BLaER1 treated with 17β-estradiol and CSF1 and Interleukin-3, amounts not matched to agents 10 nM and 100 nM (cell line): ENCODE results near the gene SV2B.

Experiments used
- H3K27ac ChIP-seq, 11 experiments: shearing (Covaris generic); formaldehyde crosslinking; 2 replicates each; pipeline ENCODE4 v1.8.1; 2022
- H3K27me3 ChIP-seq, 11 experiments: shearing (Covaris generic); formaldehyde crosslinking; 2 replicates each; pipeline ENCODE4 v1.8.1; 2022
- H3K36me3 ChIP-seq, 11 experiments: shearing (Covaris generic); formaldehyde crosslinking; 2 replicates each; pipeline ENCODE4 v1.8.1; 2022
- H3K4me1 ChIP-seq, 10 experiments: shearing (Covaris generic); formaldehyde crosslinking; 2 replicates each; pipeline ENCODE4 v1.8.1; 2022
- H3K4me2 ChIP-seq, 11 experiments: shearing (Covaris generic); formaldehyde crosslinking; 2 replicates each; pipeline ENCODE4 v1.8.1; 2022
- H3K4me3 ChIP-seq, 10 experiments: shearing (Covaris generic); formaldehyde crosslinking; 2 replicates each; pipeline ENCODE4 v1.8.1; 2022
- H3K9ac ChIP-seq, 11 experiments: shearing (Covaris generic); formaldehyde crosslinking; 2 replicates each; pipeline ENCODE4 v1.8.1; 2022
- H3K9me3 ChIP-seq, 11 experiments: shearing (Covaris generic); formaldehyde crosslinking; replicated peaks in 1 of 11; 2 replicates each; pipeline ENCODE4 v1.8.1; 2022
- H4K20me1 ChIP-seq, 11 experiments: shearing (Covaris generic); formaldehyde crosslinking; 2 replicates each; pipeline ENCODE4 v1.8.1; 2022
- Cebpa-rat ChIP-seq, 11 experiments: shearing (Covaris generic); IDR thresholded peaks; 2 replicates each; pipeline ENCODE4 v1.8.1; 2022

SV2B gene

DNA sequence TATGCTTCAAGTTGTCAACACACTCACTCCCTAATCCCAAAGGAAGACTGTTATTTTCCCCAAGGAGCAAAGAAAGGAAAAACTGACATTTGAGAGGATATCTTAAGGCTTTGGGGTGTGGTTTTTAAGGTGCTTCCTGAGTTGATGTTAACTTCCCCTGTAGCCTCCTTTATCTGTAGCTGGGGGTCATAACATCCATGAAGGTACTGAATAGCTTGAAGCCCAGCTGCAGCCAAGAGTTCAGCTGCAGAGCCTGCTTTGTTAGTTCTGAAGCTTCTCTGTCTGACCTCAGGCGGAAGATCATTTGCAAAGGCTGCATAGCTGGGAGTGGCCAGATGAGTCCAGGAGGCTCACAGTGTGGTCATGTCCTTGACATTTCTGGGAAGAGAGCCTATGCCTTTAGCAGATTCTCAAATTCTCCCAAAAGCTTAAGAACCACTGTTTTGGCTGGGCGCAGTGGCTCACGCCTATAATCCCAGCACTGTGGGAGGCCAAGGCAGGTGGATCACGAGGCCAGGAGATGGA is 165.4 kb downstream of the SV2B start:
- peaks cover 28 to 49% (median 38%) of the 10 kb centered on the region in 10 experiments for H3K4me1 ChIP-seq
- H3K4me3 ChIP-seq = peak overlapping the region in 2 of 10 experiments; percentile 1 to 11; a peak in 1 of 20 replicates
- H3K36me3 ChIP-seq = no peaks in the 10 kb centered on the region
- H3K9ac ChIP-seq = peak overlapping the region in 7 of 11 experiments; percentile 19 to 70 (median 48); a peak in 9 of 22 replicates
- peak overlapping the region; percentile 69 to 97 (median 89) for H3K4me2 ChIP-seq
- no peaks in the 10 kb centered on the region for H4K20me1 ChIP-seq
- H3K27ac ChIP-seq = peak overlapping the region; percentile 38 to 87 (median 73); a peak in 19 of 22 replicates
- no peak for TF ChIP-seq Cebpa-rat (IDR thresholded peaks at IDR 0.05)
- H3K9me3 ChIP-seq = peaks cover 0 to 7% (median 4%) of the 10 kb centered on the region in 11 experiments; a peak in 8 of 22 replicates
- H3K27me3 ChIP-seq = no peaks in the 10 kb centered on the region

DNA sequence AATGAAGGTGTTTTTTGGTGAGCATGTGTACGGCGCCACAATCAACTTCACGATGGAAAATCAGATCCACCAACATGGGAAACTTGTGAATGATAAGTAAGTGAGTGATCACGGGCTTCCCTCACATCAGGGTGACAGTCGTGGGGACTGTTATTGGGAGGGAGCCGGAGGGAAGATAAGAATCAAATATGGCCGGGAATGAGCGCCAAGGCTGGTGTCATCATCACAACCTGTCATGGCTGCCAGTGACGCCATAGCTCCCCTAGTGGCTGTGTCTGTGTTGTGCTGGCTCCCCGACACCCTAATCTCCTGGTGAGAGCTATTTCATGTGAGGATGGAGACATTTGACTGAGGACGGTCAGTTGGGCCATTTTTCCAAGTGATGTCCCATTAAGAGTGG is 168.5 kb downstream of the SV2B start:
- Histone ChIP-seq H3K9ac (no peak overlapping the region), H3K4me1 (peaks cover 26 to 37% (median 28%) of the 10 kb centered on the region in 10 experiments), H3K4me2 (no peak overlapping the region), H3K27me3 (no peaks in the 10 kb centered on the region), H3K36me3 (no peaks in the 10 kb centered on the region), H4K20me1 (no peaks in the 10 kb centered on the region), H3K27ac (no peak overlapping the region), H3K9me3 (no peaks in the 10 kb centered on the region), H3K4me3 (no peak overlapping the region)
- no peak for TF ChIP-seq Cebpa-rat (IDR thresholded peaks at IDR 0.05)

DNA sequence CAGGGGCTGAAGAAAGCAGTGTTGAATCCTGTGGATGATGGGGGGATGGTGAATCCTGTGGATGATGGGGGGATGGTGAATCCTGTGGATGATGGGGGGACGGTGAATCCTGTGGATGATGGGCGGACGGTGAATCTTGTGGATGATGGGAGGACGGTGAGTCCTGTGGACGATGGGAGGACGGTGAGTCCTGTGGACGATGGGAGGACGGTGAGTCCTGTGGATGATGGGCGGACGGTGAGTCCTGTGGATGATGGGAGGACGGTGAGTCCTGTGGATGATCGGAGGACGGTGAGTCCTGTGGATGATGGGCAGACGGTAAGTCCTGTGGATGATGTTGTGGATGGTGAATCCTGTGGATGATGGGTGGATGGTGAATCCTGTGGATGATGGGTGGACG is 170.7 kb downstream of the SV2B start:
- H3K27ac ChIP-seq = no peak overlapping the region
- no peaks in the 10 kb centered on the region for H4K20me1 ChIP-seq
- TF ChIP-seq Cebpa-rat (IDR thresholded peaks at IDR 0.05) = no peak

DNA sequence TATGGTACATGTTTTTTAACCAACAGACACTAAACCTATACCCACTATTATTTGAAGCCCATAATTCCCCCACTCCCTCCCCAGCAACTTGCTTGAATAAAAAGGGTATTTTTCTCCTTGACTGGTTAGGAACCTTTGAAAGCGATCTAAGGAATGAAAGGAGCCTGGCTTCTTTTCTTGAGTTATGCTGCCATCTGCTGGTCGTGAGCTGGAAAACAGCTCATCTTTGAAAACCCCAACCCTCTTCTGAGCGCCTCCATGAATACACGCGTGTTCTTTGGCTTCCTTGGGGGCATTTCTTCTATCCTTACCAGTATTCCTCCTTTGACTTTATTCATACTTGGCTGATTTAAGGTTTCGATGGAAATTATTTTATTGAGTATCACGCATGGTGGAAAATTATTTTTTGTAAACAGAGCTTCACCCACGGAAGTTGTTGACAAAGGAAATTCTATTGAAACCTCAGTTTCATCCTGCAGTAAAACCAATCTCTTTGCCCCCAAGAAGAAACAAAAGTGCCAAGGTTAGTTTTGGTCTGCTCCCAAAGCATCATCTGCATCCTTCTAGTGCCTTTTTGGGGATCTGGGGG is 171.6 kb downstream of the SV2B start:
- H3K36me3 ChIP-seq = no peaks in the 10 kb centered on the region
- no peak overlapping the region for H3K27ac ChIP-seq
- H3K27me3 ChIP-seq = no peaks in the 10 kb centered on the region
- no peak overlapping the region; a peak in 1 of 22 replicates for H3K9ac ChIP-seq
- H3K9me3 ChIP-seq = peaks cover 9 to 14% (median 12%) of the 10 kb centered on the region in 11 experiments; a peak in 16 of 22 replicates
- peak overlapping the region in 4 of 11 experiments; percentile 7 to 45 (median 16); a peak in 6 of 22 replicates for H3K4me2 ChIP-seq
- peaks cover 0 to 6% (median 0%) of the 10 kb centered on the region in 10 experiments; a peak in 2 of 20 replicates for H3K4me1 ChIP-seq
- H4K20me1 ChIP-seq = no peaks in the 10 kb centered on the region
- no peak overlapping the region for H3K4me3 ChIP-seq
- TF ChIP-seq Cebpa-rat (IDR thresholded peaks at IDR 0.05) = no peak

More for the DNA sequence above, 170.7 kb downstream of the SV2B start:
- H3K9ac ChIP-seq = no peak overlapping the region
- H3K4me1 ChIP-seq = peaks cover 3 to 15% (median 6%) of the 10 kb centered on the region in 10 experiments
- peaks cover 4 to 6% (median 4%) of the 10 kb centered on the region in 11 experiments; a peak in 14 of 22 replicates for H3K9me3 ChIP-seq
- H3K36me3 ChIP-seq = no peaks in the 10 kb centered on the region
- H3K4me3 ChIP-seq = no peak overlapping the region
- H3K27me3 ChIP-seq = no peaks in the 10 kb centered on the region
- H3K4me2 ChIP-seq = no peak overlapping the region

DNA sequence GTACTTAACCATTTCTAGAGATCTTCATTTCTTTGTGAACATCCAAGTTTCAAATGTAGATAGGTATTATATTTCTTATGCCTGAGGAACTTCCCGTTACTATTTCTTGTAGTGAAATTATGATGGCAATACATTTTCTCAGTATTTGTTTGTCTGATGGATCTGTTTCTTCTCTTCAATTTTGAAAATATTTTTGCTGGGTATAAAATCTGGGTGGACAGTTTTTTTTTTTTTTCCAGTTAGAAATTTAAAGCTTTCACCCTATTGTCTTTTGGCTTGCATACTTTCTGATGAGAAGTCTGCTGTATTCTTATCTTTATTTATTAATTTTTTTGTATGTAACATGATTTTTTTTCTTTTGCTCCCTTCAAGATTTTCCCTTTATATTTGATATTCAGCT is 175.8 kb downstream of the SV2B start:
- H3K4me1 ChIP-seq = no peaks in the 10 kb centered on the region
- no peak for TF ChIP-seq Cebpa-rat (IDR thresholded peaks at IDR 0.05)
- H3K27ac ChIP-seq = no peak overlapping the region
- H4K20me1 ChIP-seq = no peaks in the 10 kb centered on the region
- H3K4me2 ChIP-seq = no peak overlapping the region
- no peak overlapping the region for H3K9ac ChIP-seq
- no peaks in the 10 kb centered on the region for H3K27me3 ChIP-seq
- H3K4me3 ChIP-seq = no peak overlapping the region
- H3K9me3 ChIP-seq = peaks cover 9 to 15% (median 12%) of the 10 kb centered on the region in 11 experiments; a peak in 16 of 22 replicates
- no peaks in the 10 kb centered on the region for H3K36me3 ChIP-seq

DNA sequence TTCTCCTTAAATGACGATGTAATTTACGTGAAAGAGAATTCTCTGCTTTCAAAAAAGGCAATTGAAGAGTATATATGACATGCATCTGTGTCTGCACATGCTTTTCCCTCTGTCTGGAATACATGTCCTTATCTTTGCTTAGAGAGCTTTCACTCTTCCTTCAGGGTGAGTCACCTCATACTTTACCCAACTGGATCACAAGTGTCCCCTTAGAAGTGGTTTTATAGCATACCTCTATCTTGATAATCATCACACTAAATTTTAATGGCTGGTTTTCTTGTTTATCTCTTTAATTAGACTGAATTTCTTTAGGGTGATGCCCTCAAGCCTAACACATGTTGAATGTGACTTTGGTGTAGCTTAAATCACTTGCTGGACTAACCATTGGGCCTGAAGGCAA is 178.9 kb downstream of the SV2B start:
- H3K27ac ChIP-seq = no peak overlapping the region
- H3K9ac ChIP-seq = no peak overlapping the region
- H3K9me3 ChIP-seq = peaks cover 9 to 15% (median 12%) of the 10 kb centered on the region in 11 experiments; a peak in 16 of 22 replicates
- H3K27me3 ChIP-seq = no peaks in the 10 kb centered on the region
- H3K4me1 ChIP-seq = no peaks in the 10 kb centered on the region
- no peaks in the 10 kb centered on the region for H4K20me1 ChIP-seq
- no peak overlapping the region for H3K4me3 ChIP-seq
- TF ChIP-seq Cebpa-rat (IDR thresholded peaks at IDR 0.05) = no peak
- H3K36me3 ChIP-seq = no peaks in the 10 kb centered on the region
- no peak overlapping the region for H3K4me2 ChIP-seq

DNA sequence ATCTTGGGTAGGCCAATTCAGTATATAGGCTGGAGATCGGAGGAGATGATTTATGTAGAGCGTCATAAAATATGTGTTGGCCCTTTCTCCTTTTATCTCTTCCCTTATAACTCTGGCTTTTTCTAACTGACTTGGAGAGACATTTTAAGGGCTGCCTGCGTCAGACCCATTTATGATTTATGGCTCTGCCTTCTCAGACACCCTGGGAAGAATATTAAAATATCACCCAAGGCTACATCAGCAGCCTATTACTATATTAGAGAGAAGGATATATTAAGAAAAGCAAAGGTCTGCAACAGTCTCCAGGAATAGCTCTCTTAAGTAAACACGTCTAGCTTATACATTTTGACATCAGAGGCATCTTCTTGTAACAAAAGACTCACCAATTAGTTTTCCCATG is 179.4 kb downstream of the SV2B start:
- H3K9me3 ChIP-seq = peaks cover 9 to 15% (median 12%) of the 10 kb centered on the region in 11 experiments; a peak in 16 of 22 replicates
- no peak for TF ChIP-seq Cebpa-rat (IDR thresholded peaks at IDR 0.05)
- no peaks in the 10 kb centered on the region for H3K27me3 ChIP-seq

DNA sequence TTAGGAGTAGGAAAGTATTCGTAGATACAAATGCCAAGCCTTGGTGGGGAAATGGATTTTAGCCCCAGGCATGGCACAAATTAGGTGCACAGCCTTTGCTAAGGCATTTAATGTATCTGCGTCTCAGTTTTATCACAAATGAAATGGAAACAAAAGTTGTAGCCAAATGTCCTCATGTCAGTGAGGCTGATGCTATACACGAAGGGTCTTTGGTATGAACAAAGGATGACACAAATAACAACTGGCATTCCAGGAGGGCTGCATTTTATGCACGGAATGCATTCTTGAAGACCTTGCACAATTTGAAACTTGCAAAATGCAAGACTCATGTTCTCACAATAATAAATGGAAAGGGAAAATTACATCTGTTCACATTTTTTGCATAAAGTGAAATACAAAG is 181.9 kb downstream of the SV2B start:
- Histone ChIP-seq H3K9ac (no peak overlapping the region), H3K27ac (no peak overlapping the region), H3K4me2 (no peak overlapping the region), H3K9me3 (no peaks in the 10 kb centered on the region), H4K20me1 (no peaks in the 10 kb centered on the region), H3K36me3 (no peaks in the 10 kb centered on the region), H3K4me1 (no peaks in the 10 kb centered on the region), H3K27me3 (no peaks in the 10 kb centered on the region), H3K4me3 (no peak overlapping the region)
- TF ChIP-seq Cebpa-rat (IDR thresholded peaks at IDR 0.05) = no peak

More for the DNA sequence above, 179.4 kb downstream of the SV2B start:
- H3K9ac ChIP-seq = no peak overlapping the region
- no peaks in the 10 kb centered on the region for H3K4me1 ChIP-seq
- no peak overlapping the region for H3K4me2 ChIP-seq
- no peak overlapping the region for H3K27ac ChIP-seq
- no peak overlapping the region for H3K4me3 ChIP-seq
- H4K20me1 ChIP-seq = no peaks in the 10 kb centered on the region
- H3K36me3 ChIP-seq = no peaks in the 10 kb centered on the region

DNA sequence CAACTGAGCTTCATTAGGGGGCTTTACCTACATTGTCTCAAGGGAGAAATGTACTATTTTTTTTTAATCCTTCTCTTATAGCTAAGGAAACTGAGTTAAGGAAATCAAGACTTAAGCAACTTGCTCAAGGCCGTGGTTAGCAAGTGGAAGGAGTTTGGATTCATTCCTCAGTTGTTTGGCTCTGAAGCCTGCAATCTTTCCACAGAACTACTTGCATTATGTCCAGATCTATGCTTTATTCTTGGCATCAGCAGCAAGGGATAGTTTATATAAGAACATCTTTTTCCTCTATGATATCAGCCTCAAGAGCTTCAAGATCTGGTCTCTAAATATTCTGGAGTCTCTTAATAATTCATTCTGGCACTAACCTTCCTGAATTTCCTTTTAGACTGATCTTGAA is 182.4 kb downstream of the SV2B start:
- Histone ChIP-seq H4K20me1 (no peaks in the 10 kb centered on the region), H3K27me3 (no peaks in the 10 kb centered on the region), H3K27ac (no peak overlapping the region), H3K4me3 (no peak overlapping the region), H3K4me2 (no peak overlapping the region), H3K36me3 (no peaks in the 10 kb centered on the region), H3K4me1 (no peaks in the 10 kb centered on the region), H3K9me3 (no peaks in the 10 kb centered on the region), H3K9ac (no peak overlapping the region)
- no peak for TF ChIP-seq Cebpa-rat (IDR thresholded peaks at IDR 0.05)

DNA sequence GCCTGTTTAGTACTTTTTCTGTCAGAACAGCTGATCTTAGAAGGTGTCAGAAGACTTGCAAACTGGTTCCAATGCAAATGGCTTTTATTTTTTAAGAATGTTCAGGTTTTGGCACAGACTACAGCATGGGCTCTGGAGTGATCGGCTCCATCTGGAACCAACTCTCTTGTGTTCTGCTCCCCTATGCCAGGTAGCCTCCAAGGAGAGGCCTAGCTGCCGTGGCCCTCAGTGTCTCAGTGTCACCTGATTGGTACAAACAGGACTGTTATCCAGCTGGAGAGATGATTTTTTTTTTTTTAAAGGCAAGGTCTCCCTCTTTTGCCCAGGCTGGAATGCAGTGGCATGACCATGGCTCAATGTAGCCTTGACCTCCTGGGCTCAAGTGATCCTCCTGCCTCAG is 183.1 kb downstream of the SV2B start:
- Histone ChIP-seq H3K4me1 (no peaks in the 10 kb centered on the region), H3K9ac (no peak overlapping the region), H3K27ac (no peak overlapping the region), H4K20me1 (no peaks in the 10 kb centered on the region), H3K4me3 (no peak overlapping the region), H3K9me3 (no peaks in the 10 kb centered on the region), H3K4me2 (no peak overlapping the region), H3K27me3 (no peaks in the 10 kb centered on the region), H3K36me3 (no peaks in the 10 kb centered on the region)
- TF ChIP-seq Cebpa-rat (IDR thresholded peaks at IDR 0.05) = no peak
